Medulla oblongata (tissue), 1 donor: ENCODE data around the gene NCS1.

Source experiments
- DNase-seq: peaks from one replicate; pipeline ENCODE4 v3.0.0-alpha.2; 2015; ENCODE audit errors: extremely low spot score

NCS1 gene

DNA sequence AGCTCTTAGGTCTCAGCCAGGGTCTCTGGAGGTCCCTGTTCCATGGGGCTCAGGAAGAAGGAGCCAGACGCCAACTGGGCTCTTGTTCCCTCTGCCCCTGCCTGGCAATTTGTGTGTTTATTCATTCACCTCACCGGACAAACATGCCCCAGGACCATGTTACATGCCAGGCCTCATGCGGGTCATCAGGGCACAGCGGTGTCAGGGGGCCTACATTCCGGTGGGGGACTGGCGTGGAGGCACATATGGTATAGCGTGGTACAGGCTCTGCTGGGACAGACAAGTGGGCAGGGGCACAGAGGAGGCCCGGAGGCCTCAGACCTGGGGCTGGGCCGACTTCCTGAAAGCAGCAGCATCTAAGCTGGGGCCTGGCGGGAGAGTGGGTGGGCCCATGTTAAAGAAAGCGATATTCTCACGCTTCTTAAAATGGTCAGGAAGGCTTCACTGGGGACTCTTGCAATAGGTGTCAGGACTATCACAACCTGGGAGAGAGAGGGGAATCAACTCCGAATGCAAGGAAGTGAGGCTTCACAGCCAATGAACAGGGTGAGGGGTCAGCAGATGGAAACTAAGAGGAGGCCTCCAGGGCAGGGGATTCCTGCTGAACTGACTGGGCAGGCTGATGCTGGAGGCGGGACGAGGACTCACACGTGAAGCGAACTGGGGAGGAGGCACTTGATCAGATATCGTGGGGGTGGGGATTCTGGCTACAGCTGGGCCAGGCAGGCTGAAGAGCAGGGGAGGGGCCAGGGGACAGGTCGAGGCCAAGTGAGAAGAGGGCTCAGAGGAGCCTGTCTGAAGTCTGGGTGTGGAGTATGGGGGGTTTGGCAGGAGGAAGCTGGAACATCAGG lies 41.9 kb downstream of the NCS1 start:
- no peak for DNase-seq

DNA sequence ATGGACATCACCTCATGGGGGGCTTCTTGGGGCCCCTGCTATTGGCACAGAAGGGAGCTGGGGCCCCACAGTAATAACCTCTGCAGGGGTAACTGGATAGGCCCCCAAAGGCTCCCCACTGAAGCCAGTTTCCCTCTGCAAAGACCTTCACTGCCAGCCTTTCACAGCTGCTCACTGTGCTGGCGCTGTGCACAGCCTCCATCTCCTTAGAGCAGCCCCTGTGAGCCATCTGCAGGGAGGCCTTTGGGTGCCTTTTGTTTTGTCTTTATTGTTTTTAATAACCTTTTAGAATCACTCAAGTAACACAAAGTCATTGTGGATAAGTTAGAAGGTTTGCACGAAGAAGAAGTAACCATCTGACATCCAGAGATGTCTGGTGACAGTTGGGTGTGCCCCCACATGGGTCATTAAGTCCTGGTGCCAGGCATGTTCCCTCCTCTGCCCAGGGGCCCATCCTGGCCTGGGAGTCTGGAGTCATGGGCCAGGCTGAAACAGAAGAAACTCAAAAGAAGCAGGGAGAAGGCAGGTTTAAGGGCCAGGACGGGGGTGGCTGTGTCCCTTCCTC lies 42.7 kb downstream of the NCS1 start:
- no peak for DNase-seq

DNA sequence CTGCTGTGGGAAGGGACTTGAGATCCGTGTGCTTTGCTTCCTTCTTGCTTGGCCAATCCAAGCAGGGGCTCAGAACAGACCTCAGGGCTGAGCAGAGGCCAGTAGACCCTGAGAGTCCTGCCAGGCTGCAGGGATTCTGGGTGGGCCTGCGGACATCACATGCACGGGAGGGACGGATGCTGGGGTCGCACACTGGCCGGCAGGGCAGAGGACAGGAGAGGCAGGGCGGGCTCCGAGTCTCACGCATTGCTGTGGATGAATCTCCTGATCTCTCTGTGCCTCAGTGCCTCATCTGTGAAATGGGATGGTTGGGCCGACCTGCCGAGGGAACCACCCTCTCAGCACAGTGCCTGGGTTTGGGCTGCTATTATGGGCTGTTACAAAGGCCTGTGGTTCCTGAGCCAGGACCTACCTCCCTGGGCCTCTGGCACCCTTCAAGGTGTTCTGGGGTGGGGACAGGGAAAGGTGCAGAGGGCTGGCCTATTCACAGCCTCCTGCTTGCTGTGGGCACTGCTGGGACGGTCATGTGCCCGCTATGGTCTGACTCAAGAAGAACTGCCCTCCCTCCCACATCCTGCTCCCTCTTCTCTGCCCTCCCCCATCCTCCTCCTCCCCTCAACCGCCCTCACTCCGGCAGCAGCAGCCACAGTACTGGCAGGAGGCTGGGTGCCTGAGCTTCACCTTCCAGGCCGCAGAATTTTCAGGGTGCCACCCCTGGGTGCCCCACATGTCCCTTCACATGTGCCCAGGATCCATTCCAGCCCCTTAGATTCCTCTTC lies 43.3 kb downstream of the NCS1 start:
- DNase-seq = no peak

DNA sequence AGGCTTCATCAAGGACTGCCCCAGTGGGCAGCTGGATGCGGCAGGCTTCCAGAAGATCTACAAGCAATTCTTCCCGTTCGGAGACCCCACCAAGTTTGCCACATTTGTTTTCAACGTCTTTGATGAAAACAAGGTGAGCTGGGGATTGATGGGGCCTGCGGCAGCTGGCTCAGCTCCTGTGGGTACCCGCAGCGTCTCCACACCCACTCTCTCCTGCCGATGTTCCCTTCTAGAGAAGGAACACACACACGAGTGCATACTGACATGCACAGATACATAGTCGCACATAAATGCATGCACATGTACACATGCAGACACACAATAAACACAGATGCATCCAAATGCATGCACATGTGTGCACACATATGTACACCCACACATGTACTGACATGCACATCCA lies 45.6 kb downstream of the NCS1 start:
- no peak for DNase-seq

DNA sequence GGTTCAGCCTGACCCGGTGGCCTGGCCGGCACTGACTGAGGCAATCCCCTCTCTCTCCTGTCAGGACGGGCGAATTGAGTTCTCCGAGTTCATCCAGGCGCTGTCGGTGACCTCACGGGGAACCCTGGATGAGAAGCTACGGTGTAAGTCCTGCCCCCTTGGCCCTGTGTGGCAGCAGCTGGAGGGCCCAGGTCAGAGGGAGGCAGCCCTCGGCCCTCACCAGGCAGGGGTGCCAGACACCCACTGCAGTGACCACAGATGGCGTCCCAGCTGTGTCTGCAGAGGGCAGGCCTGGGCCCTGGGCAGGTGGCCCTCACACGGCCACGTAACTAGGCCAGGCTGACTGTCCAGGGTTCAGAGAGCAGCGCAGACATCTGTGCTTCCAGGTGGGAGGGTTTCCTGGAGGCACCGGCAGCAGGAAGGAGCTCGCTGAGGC lies 47.5 kb downstream of the NCS1 start:
- DNase-seq = no peak

DNA sequence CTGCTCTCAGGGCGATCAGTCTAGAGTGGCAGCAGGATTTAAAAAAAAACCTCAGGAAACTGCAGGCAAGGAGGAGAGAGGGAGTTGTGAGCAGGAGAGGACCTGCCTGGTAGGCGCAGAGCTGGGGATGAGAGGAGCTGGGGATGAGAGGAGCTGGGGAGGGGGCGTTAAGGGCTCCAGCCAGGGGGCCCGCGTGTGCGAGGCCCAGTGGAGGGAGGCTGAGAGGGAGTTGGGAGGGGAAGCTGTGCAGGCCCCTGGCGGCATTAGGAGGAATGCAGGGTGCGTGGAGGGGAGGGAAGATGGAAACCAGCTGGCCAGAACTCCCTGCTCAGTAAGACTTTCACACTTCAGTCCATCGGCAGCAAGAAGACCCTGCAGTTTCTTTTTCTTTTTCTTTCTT lies 48.1 kb downstream of the NCS1 start:
- no peak for DNase-seq

DNA sequence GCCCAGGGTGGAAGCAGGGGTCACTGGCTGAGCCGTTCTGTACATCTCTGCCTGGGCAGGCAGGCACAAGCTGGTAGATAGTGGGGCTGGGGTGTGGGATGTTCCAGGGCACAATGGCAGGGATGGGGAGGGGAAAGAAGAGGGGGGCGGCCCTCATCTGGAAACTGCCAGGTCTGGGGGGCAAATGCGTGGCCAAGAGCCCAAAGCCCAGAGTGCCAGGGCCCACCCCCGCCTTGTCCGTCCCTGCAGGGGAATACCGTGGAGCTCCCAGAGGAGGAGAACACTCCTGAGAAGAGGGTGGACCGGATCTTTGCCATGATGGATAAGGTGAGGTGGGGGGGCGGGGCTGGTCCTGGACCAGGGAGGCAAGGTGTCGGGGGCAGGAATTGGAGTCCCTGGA lies 50.6 kb downstream of the NCS1 start:
- DNase-seq = no peak

DNA sequence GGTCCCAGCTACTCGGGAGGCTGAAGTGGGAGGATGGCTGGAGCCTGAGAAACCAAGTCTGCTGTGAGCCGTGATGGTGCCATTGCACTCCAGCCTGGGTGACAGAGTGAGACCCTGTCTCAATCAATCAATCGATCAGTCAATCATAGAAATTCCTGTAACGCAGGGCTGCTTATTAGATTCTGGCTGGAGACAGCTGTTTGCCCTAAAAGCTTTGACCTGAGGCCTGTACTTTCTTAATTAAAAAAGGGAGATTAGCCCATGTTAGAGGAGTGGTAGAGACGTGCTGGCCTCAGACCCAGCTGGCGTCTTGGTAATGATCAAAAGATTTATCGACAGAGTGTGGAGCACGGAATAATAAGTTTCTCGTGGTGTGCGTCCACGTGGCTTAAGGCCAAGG lies 52.9 kb downstream of the NCS1 start:
- DNase-seq = no peak

DNA sequence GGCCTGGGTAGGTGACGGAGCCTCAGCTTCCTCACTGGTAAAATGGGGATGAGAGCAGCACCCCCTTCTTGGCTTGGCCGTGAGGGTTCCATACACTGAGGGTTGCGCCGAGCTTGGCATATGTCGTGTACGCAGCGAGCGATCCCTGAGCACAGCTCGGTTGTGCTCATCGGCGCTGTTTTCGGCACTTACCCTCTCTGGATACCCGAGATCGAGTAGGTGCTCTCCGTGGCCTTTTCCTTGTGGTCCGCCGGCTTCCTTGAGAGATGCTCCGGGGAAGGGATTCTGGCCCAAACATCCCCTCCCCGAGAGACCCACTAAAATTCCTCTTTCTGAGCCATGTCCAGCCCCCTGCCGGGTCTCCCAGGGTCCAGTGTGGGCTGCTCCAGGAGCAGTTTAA lies 53.4 kb downstream of the NCS1 start:
- no peak for DNase-seq

DNA sequence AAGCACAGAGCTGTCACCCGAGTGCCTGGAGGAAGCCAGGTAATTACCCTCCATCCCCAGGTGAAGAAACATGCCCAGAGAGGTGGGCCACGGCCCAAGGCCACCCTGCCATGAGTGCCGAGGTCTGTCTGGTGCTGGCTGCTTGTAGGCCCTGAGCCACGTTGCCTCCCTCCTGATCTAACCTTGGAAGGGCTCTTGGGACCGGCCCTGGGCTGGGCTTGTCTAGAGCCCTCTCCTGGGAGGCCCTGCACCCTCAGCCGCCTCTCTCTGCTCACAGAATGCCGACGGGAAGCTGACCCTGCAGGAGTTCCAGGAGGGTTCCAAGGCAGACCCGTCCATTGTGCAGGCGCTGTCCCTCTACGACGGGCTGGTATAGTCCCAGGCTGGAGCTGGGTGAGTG lies 53.9 kb downstream of the NCS1 start:
- DNase-seq = no peak

DNA sequence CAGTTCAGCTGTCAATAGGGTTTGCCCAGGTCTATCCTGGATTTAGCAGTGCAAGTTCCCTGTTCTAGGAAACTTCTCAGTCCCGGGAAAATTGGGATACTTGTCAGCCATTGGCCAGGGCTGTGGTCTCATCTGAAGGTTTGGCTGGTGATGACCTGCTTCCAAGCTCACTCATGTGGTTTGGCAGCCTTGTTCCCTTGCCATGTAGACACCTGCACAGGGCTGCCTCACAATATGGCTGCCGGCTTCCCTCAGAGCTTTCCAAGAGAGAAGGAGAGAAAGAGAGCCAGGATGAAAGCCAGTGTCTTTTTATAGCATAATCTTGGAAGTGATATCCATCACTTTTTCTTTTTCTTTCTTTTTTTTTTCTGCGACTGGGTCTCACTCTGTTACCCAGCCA lies 55.6 kb downstream of the NCS1 start:
- DNase-seq = no peak

DNA sequence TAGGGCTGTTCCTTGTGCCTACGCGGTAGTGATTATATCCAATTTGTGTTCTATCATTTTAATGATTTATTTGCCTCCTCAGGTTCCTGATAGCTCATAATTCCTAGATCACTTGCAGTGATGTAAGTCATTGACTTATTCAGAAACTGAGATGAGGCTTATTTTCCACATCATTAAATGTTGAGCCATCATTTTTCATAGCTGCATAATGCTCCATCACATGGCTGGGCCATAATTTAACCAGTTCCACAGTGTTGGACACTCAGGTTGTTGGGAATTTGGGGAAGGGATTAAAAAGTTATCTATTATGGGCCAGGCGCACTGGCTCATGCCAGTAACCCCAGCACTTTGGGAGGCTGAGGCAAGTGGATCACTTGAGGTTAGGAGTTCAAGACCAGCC lies 57.6 kb downstream of the NCS1 start:
- DNase-seq = no peak

DNA sequence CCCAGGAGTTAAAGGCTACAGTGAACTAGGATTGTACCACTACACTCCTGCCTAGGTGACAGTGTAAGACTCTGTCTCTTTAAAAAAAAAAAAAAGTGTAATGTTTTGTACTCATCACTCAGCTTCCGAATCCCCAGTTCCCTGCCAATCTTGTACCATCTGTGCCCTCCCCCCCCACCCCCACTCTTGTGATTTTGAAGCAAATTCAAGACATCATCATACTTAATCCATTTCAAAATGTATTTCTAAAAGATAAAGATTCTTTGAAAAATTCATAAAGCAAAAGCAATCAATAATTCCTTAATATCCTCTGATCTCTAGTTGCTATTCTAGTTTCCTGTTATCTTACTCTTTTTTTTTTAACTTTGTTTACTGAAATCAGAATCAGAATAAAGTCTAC lies 58.4 kb downstream of the NCS1 start:
- no peak for DNase-seq

DNA sequence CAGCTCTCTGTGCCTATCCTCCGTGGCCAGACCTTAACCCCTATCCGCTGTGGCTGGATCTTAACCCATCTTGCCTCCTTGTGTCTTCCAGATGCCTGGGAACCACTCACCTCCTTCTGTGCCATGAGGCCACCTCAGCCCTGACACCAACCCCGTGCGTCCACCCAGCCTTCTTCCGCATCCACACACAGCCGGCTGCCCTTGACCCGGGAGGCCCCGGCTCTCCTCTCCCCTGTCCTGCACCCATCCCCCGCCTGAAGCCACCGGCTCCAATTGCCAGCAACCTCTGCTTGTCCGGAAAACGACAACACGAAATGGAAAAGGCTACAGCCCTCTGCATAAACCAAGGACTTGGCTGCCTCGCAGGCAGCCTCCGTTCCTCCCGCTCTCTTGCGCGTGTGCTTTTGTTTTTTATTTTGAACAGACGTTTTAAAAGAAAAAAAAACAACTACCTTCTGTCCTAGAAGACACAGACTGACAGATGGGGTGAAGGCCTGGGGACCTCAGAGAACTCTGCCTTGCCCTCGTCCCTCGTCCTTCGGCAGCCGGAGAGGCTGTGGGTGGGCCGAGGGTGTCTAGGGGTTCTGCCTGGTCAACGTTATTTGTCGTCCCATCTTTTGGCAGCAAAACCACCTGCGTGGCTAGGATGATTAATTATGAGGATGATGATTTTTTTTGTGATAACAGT lies 60.8 kb downstream of the NCS1 start:
- no peak for DNase-seq

DNA sequence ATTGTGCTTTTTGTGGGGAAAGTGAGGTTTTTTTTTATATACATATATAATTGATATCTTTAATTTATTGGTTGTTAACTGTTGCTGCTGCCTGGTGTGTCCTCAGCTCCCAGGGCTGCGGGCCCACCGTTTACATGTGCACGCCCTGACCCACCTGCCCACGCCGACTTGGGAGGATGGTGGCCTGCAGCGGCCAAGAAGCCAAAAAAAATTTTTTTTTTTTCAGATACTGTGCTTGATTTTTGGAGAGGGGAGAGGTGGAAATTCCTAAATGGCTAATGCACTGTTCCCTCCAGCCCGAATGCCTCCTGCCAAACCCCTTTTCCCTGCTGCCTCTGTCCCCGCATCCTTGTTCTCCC lies 61.4 kb downstream of the NCS1 start:
- DNase-seq = no peak

DNA sequence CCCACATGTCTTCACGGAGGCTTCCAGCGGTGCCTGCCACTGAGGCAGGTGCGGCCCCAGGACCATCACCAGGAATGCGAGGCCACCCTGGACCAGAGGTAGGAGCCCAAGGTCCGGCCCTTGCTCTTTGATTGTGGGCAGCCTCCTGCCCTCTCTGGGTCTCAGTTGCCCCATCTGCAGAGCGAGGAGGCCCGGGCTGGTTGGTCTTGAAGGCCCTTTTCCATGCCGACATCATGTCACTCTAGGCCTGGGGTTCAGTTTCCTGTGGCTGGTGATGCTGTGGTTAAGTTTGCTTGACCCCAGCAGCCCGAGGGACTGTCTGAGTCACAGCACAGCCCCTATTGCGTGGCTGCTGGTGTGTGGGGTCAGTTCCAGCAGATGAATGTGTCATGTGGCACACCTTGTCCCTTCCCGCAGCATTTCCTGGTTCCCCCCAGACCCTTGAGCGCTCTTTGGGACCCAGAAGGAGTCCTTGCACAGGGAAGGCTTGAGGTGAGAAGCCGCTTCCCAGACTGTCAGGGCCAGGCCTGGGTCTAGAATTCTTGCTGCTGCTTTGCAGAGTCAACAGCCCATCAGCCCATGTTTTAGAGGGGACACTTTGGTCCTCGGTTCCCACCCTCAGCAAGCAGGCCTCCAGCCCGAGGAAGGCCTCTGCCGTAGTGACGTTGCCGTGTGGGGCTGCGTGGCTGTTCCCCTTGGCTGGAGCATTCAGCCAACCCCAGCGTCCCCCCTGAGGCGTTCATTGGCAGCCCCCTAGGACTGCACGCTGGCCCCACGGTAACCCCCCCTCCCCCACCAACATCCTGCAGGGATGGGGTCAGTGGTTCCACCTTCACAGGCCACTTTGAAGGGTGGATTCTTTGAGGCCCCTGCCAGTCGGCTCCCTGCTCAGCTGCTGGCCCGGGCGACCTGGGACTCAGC lies 62.4 kb downstream of the NCS1 start:
- no peak for DNase-seq

DNA sequence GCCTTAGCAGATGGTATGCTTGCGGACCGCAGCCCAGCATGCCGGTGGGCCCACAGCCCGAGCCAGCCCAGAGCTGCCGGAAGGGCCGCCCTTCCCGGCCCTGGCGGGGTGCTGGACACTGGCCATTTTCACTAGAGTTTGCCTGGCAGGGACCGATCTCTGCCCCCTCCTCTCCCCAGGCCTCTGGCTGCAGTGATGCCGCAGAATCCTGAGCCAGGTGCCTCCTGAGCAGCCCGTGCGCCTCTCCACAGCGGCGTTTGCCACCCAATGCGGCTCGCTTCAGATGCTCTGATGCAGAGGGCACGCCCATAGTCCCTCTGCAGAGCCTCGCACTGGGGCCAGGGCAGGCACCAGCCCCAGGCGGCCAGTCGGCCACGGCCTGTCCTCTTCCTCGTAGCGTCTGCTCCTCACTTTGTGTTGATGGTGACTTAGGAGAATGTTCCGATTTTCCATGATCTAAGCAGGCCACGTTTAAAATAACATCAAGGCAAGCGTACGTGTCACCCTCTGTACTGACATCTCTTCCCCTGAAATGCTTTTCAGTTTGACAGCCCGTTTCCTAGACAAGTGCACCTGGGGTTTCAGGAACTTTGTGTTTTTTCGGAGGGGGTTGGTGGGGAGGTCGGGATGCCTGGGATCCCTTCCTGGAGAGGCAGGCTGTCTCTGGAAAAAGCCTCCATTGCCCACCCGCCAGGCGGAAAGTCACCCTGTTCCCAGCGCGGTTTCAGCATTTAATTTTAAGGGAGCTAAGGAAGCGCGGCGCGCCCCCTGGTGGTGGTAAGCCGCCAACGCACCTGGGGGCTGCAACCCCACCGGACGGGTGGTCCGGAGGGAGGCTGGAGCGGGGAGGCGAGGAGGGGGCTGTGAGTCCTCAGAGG lies 63.6 kb downstream of the NCS1 start:
- peak; percentile 68 for DNase-seq

DNA sequence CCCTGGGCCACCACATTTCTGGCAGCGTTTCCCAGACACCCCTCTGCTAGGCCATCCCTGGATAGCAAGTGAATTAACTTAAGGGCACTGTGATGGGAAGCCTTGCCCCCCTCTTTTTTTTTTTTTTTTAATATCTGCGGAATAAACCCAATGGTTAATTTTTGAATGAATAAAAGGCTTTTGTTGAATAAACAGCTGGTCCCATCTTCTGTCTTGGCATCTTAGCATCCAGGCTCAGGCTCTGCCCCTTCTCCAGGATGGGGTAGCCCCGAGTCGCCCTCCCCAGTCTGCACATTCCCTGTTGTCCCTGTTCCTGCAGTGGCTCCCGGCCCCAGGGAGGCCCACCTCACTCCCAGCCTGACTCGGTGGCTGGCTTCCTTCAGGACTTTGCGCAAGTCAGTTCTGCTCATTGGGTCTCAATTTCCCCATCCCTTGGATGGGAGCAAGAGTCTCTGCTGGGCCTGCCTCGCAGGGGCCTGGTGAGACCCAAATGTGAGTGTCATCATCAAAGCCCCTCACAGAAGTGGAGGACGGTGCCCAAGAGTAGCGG lies 64.3 kb downstream of the NCS1 start:
- DNase-seq = no peak

DNA sequence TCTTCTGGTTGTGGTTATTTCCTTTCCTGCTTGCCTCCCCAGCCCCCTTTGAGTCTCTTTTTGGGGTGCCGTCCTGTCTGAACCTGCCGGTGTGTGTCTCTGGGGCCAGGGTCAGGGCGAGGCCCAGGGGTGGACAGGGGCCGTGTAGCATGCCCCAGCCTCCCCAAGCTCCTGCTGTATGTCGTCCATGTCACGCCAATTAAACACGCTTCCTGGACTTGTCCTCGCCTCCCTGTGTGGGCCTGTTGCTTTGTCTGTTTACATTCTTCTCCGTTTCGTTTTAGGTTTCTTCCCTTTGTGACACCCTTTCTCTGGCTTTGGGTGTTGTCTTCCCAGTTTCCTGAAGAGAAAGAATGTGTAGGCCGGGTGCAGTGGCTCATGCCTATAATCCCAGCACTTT lies 64.9 kb downstream of the NCS1 start:
- no peak for DNase-seq
